GM23338 (cell line): ENCODE measurements around the gene MAP1B.

ENCODE experiments used
- CREB1 ChIP-seq: fragments of 250-450 bp; sonication (Bioruptor Pico); IDR thresholded peaks from 2 replicates; pipeline ENCODE4 v1.5.0; 2020; ENCODE audit warnings: low read depth, mild to moderate bottlenecking, moderate library complexity
- EZH2 ChIP-seq: fragments of 200-600 bp; sonication (generic); IDR thresholded peaks from one replicate; pipeline ENCODE4 v1.8.0; 2017; ENCODE audit warnings: antibody characterized with exemption, mild to moderate bottlenecking, low read depth; ENCODE audit not compliant: unreplicated experiment
- EZH2phosphoT487 ChIP-seq: fragments of 200-600 bp; sonication (generic); IDR thresholded peaks from one replicate; pipeline ENCODE4 v1.8.1; 2018; ENCODE audit warnings: antibody characterized with exemption; ENCODE audit not compliant: unreplicated experiment
- POLR2AphosphoS5 ChIP-seq: IDR thresholded peaks from 2 replicates; pipeline ENCODE4 v1.6.1; 2016; ENCODE audit warnings: antibody characterized with exemption, low read depth
- ZNF114 ChIP-seq: fragments of 250-450 bp; sonication (Bioruptor Pico); IDR thresholded peaks from 2 replicates; pipeline ENCODE4 v1.5.0; 2020; ENCODE audit warnings: mild to moderate bottlenecking, moderate library complexity
- ZNF331 ChIP-seq: fragments of 250-450 bp; sonication (Bioruptor Pico); IDR thresholded peaks from 2 replicates; pipeline ENCODE4 v1.5.0; 2020; ENCODE audit warnings: low read depth, mild to moderate bottlenecking, moderate library complexity
- TF ChIP-seq, protein P1 (sequence below), 2 experiments: fragments of 200-600 bp in 1 of 2; sonication (generic) in 1 of 2; conservative IDR thresholded peaks; 2 replicates each; pipeline versions ENCODE4 v1.5.1 to v1.6.1; 2016 to 2017; ENCODE audit warnings: antibody characterized with exemption in 2 of 2, low read depth in 2 of 2, mild to moderate bottlenecking in 2 of 2, moderate library complexity in 1 of 2
- TF ChIP-seq, protein P2 (sequence below): IDR thresholded peaks from one replicate; pipeline ENCODE4 v1.6.1; 2018; ENCODE audit warnings: antibody characterized with exemption; ENCODE audit not compliant: unreplicated experiment
- TF ChIP-seq, protein P3 (sequence below): IDR thresholded peaks from 2 replicates; pipeline ENCODE4 v1.6.1; 2016; ENCODE audit warnings: antibody characterized with exemption

DNA sequence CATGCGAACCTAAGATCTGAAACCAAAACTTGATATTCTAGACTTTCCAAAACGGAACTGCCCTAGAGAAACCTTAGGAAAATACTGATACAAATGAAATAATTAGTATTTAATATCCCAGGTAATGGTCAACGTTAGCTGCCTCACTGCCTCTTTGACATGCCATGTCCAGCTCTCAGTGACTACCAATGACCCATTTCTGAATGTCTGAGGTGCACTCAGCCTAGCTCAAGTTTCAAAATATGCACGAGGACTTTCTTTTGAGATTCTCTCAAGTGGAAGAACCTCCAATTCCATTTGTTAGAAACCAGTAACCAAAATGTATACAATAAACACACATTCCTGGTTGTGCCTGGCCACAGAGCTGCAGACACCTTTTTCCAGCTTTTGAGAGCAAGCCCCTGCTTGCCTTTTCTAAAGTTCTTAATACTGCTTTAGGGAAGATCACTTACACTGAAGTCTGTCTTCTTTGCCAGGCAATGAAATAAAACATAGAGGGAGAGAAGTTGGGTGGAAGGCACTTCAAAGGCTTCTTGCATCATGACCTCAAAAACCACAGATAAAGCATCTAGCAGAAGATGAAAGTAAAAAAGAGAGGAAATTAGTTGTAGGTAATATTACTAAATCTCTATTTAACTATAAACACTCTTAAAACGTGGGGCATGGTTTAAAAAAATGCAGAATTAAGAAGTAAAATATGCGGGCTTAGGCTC lies 124.9 kb downstream of the MAP1B start:
- TF ChIP-seq POLR2AphosphoS5 = no peak
- no peak for TF ChIP-seq ZNF114 (CRISPR knock-in tag)
- TF ChIP-seq, protein P1, sequence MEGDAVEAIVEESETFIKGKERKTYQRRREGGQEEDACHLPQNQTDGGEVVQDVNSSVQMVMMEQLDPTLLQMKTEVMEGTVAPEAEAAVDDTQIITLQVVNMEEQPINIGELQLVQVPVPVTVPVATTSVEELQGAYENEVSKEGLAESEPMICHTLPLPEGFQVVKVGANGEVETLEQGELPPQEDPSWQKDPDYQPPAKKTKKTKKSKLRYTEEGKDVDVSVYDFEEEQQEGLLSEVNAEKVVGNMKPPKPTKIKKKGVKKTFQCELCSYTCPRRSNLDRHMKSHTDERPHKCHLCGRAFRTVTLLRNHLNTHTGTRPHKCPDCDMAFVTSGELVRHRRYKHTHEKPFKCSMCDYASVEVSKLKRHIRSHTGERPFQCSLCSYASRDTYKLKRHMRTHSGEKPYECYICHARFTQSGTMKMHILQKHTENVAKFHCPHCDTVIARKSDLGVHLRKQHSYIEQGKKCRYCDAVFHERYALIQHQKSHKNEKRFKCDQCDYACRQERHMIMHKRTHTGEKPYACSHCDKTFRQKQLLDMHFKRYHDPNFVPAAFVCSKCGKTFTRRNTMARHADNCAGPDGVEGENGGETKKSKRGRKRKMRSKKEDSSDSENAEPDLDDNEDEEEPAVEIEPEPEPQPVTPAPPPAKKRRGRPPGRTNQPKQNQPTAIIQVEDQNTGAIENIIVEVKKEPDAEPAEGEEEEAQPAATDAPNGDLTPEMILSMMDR (conservative IDR thresholded peaks at IDR 0.05; ENCODE audit: low read depth in 2 of 2) = no peak
- TF ChIP-seq CREB1 (CRISPR knock-in tag) = no peak
- no peak for TF ChIP-seq ZNF331 (CRISPR knock-in tag)
- no peak for TF ChIP-seq EZH2
- TF ChIP-seq EZH2phosphoT487 = no peak
- TF ChIP-seq, protein P2, sequence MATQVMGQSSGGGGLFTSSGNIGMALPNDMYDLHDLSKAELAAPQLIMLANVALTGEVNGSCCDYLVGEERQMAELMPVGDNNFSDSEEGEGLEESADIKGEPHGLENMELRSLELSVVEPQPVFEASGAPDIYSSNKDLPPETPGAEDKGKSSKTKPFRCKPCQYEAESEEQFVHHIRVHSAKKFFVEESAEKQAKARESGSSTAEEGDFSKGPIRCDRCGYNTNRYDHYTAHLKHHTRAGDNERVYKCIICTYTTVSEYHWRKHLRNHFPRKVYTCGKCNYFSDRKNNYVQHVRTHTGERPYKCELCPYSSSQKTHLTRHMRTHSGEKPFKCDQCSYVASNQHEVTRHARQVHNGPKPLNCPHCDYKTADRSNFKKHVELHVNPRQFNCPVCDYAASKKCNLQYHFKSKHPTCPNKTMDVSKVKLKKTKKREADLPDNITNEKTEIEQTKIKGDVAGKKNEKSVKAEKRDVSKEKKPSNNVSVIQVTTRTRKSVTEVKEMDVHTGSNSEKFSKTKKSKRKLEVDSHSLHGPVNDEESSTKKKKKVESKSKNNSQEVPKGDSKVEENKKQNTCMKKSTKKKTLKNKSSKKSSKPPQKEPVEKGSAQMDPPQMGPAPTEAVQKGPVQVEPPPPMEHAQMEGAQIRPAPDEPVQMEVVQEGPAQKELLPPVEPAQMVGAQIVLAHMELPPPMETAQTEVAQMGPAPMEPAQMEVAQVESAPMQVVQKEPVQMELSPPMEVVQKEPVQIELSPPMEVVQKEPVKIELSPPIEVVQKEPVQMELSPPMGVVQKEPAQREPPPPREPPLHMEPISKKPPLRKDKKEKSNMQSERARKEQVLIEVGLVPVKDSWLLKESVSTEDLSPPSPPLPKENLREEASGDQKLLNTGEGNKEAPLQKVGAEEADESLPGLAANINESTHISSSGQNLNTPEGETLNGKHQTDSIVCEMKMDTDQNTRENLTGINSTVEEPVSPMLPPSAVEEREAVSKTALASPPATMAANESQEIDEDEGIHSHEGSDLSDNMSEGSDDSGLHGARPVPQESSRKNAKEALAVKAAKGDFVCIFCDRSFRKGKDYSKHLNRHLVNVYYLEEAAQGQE = no peak
- TF ChIP-seq, protein P3, sequence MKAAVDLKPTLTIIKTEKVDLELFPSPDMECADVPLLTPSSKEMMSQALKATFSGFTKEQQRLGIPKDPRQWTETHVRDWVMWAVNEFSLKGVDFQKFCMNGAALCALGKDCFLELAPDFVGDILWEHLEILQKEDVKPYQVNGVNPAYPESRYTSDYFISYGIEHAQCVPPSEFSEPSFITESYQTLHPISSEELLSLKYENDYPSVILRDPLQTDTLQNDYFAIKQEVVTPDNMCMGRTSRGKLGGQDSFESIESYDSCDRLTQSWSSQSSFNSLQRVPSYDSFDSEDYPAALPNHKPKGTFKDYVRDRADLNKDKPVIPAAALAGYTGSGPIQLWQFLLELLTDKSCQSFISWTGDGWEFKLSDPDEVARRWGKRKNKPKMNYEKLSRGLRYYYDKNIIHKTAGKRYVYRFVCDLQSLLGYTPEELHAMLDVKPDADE = no peak
